ENCODE measurements around the gene BPIFB3. TPM values are rescaled to one million over a fixed set of nuclear protein-coding genes. Genes with fewer than 3 reads are reported as not detected.

Gene BPIFB3
- total RNA-seq, 1 donor from 2014 or later = not detected

- H3K27me3 ChIP-seq (ENCODE audit: control insufficient read depth in 3 of 3, insufficient read depth in 3 of 3, low read length in 3 of 3) = peaks cover 3 to 26% (median 22%) of the 10 kb centered on the region in 3 donors
- no peak overlapping the region for H3K27ac ChIP-seq (ENCODE audit: low read depth, low read length)
- no peaks in the 10 kb centered on the region for H3K4me1 ChIP-seq (ENCODE audit: control insufficient read depth in 3 of 3, insufficient read depth in 3 of 3, low read length in 3 of 3)
- H3K4me3 ChIP-seq (ENCODE audit: low read length in 3 of 3) = no peak overlapping the region
- H3K9ac ChIP-seq (ENCODE audit: low read depth in 1 of 3, low read length in 3 of 3) = no peak overlapping the region
- H3K9me3 ChIP-seq (ENCODE audit: control insufficient read depth in 3 of 3, low read length in 3 of 3) = no peaks in the 10 kb centered on the region
- no peaks in the 10 kb centered on the region for H3K36me3 ChIP-seq (ENCODE audit: control insufficient read depth in 3 of 3, insufficient read depth in 3 of 3, low read length in 3 of 3)
Observed at GRCh38 chr20:33071198-33071597, 17.5 kb downstream of the BPIFB3 start.

GRCh38 chr20:33072362-33072761, 18.7 kb downstream of the BPIFB3 start:
- Histone ChIP-seq H3K36me3 (ENCODE audit: control insufficient read depth in 3 of 3, insufficient read depth in 3 of 3, low read length in 3 of 3) (no peaks in the 10 kb centered on the region), H3K9ac (ENCODE audit: low read depth in 1 of 3, low read length in 3 of 3) (no peak overlapping the region), H3K9me3 (ENCODE audit: control insufficient read depth in 3 of 3, low read length in 3 of 3) (no peaks in the 10 kb centered on the region), H3K27me3 (ENCODE audit: control insufficient read depth in 3 of 3, insufficient read depth in 3 of 3, low read length in 3 of 3) (peaks cover 9 to 36% (median 25%) of the 10 kb centered on the region in 3 donors), H3K4me3 (ENCODE audit: low read length in 3 of 3) (no peak overlapping the region), H3K27ac (ENCODE audit: low read depth, low read length) (no peak overlapping the region), H3K4me1 (ENCODE audit: control insufficient read depth in 3 of 3, insufficient read depth in 3 of 3, low read length in 3 of 3) (no peaks in the 10 kb centered on the region)

- Histone ChIP-seq H3K36me3 (ENCODE audit: control insufficient read depth in 3 of 3, insufficient read depth in 3 of 3, low read length in 3 of 3) (no peaks in the 10 kb centered on the region), H3K4me3 (ENCODE audit: low read length in 3 of 3) (no peak overlapping the region), H3K9me3 (ENCODE audit: control insufficient read depth in 3 of 3, low read length in 3 of 3) (no peaks in the 10 kb centered on the region), H3K27me3 (ENCODE audit: control insufficient read depth in 3 of 3, insufficient read depth in 3 of 3, low read length in 3 of 3) (peaks cover 9 to 40% (median 29%) of the 10 kb centered on the region in 3 donors), H3K4me1 (ENCODE audit: control insufficient read depth in 3 of 3, insufficient read depth in 3 of 3, low read length in 3 of 3) (no peaks in the 10 kb centered on the region), H3K9ac (ENCODE audit: low read depth in 1 of 3, low read length in 3 of 3) (no peak overlapping the region), H3K27ac (ENCODE audit: low read depth, low read length) (no peak overlapping the region)
Observed at GRCh38 chr20:33072813-33073212, 19.1 kb downstream of the BPIFB3 start.

GRCh38 chr20:33074675-33075074, 21.0 kb downstream of the BPIFB3 start:
- Histone ChIP-seq H3K9ac (ENCODE audit: low read depth in 1 of 3, low read length in 3 of 3) (no peak overlapping the region), H3K9me3 (ENCODE audit: control insufficient read depth in 3 of 3, low read length in 3 of 3) (no peaks in the 10 kb centered on the region), H3K27ac (ENCODE audit: low read depth, low read length) (no peak overlapping the region), H3K4me1 (ENCODE audit: control insufficient read depth in 3 of 3, insufficient read depth in 3 of 3, low read length in 3 of 3) (no peaks in the 10 kb centered on the region), H3K36me3 (ENCODE audit: control insufficient read depth in 3 of 3, insufficient read depth in 3 of 3, low read length in 3 of 3) (no peaks in the 10 kb centered on the region), H3K4me3 (ENCODE audit: low read length in 3 of 3) (no peak overlapping the region), H3K27me3 (ENCODE audit: control insufficient read depth in 3 of 3, insufficient read depth in 3 of 3, low read length in 3 of 3) (peaks cover 9 to 41% (median 24%) of the 10 kb centered on the region in 3 donors)

GRCh38 chr20:33075281-33075680, 21.6 kb downstream of the BPIFB3 start:
- no peak overlapping the region for H3K4me3 ChIP-seq (ENCODE audit: low read length in 3 of 3)
- no peaks in the 10 kb centered on the region for H3K36me3 ChIP-seq (ENCODE audit: control insufficient read depth in 3 of 3, insufficient read depth in 3 of 3, low read length in 3 of 3)
- no peak overlapping the region for H3K9ac ChIP-seq (ENCODE audit: low read depth in 1 of 3, low read length in 3 of 3)
- H3K4me1 ChIP-seq (ENCODE audit: control insufficient read depth in 3 of 3, insufficient read depth in 3 of 3, low read length in 3 of 3) = no peaks in the 10 kb centered on the region
- H3K27ac ChIP-seq (ENCODE audit: low read depth, low read length) = no peak overlapping the region
- peaks cover 9 to 41% (median 20%) of the 10 kb centered on the region in 3 donors for H3K27me3 ChIP-seq (ENCODE audit: control insufficient read depth in 3 of 3, insufficient read depth in 3 of 3, low read length in 3 of 3)
- no peaks in the 10 kb centered on the region for H3K9me3 ChIP-seq (ENCODE audit: control insufficient read depth in 3 of 3, low read length in 3 of 3)

- H3K27ac ChIP-seq (ENCODE audit: low read depth, low read length) = no peak overlapping the region
- H3K4me1 ChIP-seq (ENCODE audit: control insufficient read depth in 3 of 3, insufficient read depth in 3 of 3, low read length in 3 of 3) = no peaks in the 10 kb centered on the region
- no peaks in the 10 kb centered on the region for H3K9me3 ChIP-seq (ENCODE audit: control insufficient read depth in 3 of 3, low read length in 3 of 3)
- peaks cover 6 to 35% (median 22%) of the 10 kb centered on the region in 3 donors for H3K27me3 ChIP-seq (ENCODE audit: control insufficient read depth in 3 of 3, insufficient read depth in 3 of 3, low read length in 3 of 3)
- no peak overlapping the region for H3K4me3 ChIP-seq (ENCODE audit: low read length in 3 of 3)
- H3K9ac ChIP-seq (ENCODE audit: low read depth in 1 of 3, low read length in 3 of 3) = no peak overlapping the region
- H3K36me3 ChIP-seq (ENCODE audit: control insufficient read depth in 3 of 3, insufficient read depth in 3 of 3, low read length in 3 of 3) = no peaks in the 10 kb centered on the region
Observed at GRCh38 chr20:33076662-33077372, 23.1 kb downstream of the BPIFB3 start.

GRCh38 chr20:33079259-33079658, 25.6 kb downstream of the BPIFB3 start, which contains the start of gene BPIFB4:
Gene BPIFB4 (plus strand): TSS chr20:33079643. CDS start chr20:33081527, 1,884 bp downstream.
- H3K4me1 ChIP-seq (ENCODE audit: control insufficient read depth in 3 of 3, insufficient read depth in 3 of 3, low read length in 3 of 3) = no peaks in the 10 kb centered on the region
- H3K9me3 ChIP-seq (ENCODE audit: control insufficient read depth in 3 of 3, low read length in 3 of 3) = no peaks in the 10 kb centered on the region
- H3K36me3 ChIP-seq (ENCODE audit: control insufficient read depth in 3 of 3, insufficient read depth in 3 of 3, low read length in 3 of 3) = no peaks in the 10 kb centered on the region
- peaks cover 6 to 37% (median 24%) of the 10 kb centered on the region in 3 donors for H3K27me3 ChIP-seq (ENCODE audit: control insufficient read depth in 3 of 3, insufficient read depth in 3 of 3, low read length in 3 of 3)
- no peak within 1 kb of the TSS for H3K27ac ChIP-seq (ENCODE audit: low read depth, low read length)
- no peak within 1 kb of the TSS for H3K9ac ChIP-seq (ENCODE audit: low read depth in 1 of 3, low read length in 3 of 3)
- no peak within 1 kb of the TSS for H3K4me3 ChIP-seq (ENCODE audit: low read length in 3 of 3)

GRCh38 chr20:33081411-33082154, 27.9 kb downstream of the BPIFB3 start:
- Histone ChIP-seq H3K4me1 (ENCODE audit: control insufficient read depth in 3 of 3, insufficient read depth in 3 of 3, low read length in 3 of 3) (no peaks in the 10 kb centered on the region), H3K9me3 (ENCODE audit: control insufficient read depth in 3 of 3, low read length in 3 of 3) (no peaks in the 10 kb centered on the region), H3K4me3 (ENCODE audit: low read length in 3 of 3) (no peak overlapping the region), H3K36me3 (ENCODE audit: control insufficient read depth in 3 of 3, insufficient read depth in 3 of 3, low read length in 3 of 3) (no peaks in the 10 kb centered on the region), H3K27ac (ENCODE audit: low read depth, low read length) (no peak overlapping the region), H3K27me3 (ENCODE audit: control insufficient read depth in 3 of 3, insufficient read depth in 3 of 3, low read length in 3 of 3) (peaks cover 3 to 29% (median 23%) of the 10 kb centered on the region in 3 donors), H3K9ac (ENCODE audit: low read depth in 1 of 3, low read length in 3 of 3) (no peak overlapping the region)

- Histone ChIP-seq H3K27ac (ENCODE audit: low read depth, low read length) (no peak overlapping the region), H3K36me3 (ENCODE audit: control insufficient read depth in 3 of 3, insufficient read depth in 3 of 3, low read length in 3 of 3) (no peaks in the 10 kb centered on the region), H3K4me3 (ENCODE audit: low read length in 3 of 3) (no peak overlapping the region), H3K27me3 (ENCODE audit: control insufficient read depth in 3 of 3, insufficient read depth in 3 of 3, low read length in 3 of 3) (peaks cover 0 to 22% (median 21%) of the 10 kb centered on the region in 3 donors), H3K4me1 (ENCODE audit: control insufficient read depth in 3 of 3, insufficient read depth in 3 of 3, low read length in 3 of 3) (no peaks in the 10 kb centered on the region), H3K9me3 (ENCODE audit: control insufficient read depth in 3 of 3, low read length in 3 of 3) (no peaks in the 10 kb centered on the region), H3K9ac (ENCODE audit: low read depth in 1 of 3, low read length in 3 of 3) (no peak overlapping the region)
Observed at GRCh38 chr20:33082546-33082945, 28.8 kb downstream of the BPIFB3 start.
